Measurements from ENCODE around the gene COPRS.

DNA sequence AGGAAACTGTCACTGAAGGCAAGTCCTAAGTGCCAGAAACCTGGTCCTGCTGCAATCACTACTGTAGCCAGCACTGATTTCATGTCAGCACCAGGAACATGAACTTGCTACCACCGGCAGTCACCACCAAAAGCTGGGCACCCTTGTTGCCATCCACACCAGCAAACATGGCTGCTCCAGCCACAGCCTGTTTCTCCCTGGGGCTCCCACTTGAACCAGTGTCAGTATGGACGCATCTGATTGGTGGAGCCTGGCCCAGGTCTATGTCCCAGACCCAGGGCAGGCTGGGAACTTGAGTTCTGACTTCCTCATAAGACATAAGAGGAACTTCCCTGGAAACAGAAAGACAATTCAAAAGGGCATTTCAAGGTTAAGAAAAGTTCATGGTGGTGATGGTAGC, 56.5 kb downstream of the COPRS start:
- TF ChIP-seq, protein P1, sequence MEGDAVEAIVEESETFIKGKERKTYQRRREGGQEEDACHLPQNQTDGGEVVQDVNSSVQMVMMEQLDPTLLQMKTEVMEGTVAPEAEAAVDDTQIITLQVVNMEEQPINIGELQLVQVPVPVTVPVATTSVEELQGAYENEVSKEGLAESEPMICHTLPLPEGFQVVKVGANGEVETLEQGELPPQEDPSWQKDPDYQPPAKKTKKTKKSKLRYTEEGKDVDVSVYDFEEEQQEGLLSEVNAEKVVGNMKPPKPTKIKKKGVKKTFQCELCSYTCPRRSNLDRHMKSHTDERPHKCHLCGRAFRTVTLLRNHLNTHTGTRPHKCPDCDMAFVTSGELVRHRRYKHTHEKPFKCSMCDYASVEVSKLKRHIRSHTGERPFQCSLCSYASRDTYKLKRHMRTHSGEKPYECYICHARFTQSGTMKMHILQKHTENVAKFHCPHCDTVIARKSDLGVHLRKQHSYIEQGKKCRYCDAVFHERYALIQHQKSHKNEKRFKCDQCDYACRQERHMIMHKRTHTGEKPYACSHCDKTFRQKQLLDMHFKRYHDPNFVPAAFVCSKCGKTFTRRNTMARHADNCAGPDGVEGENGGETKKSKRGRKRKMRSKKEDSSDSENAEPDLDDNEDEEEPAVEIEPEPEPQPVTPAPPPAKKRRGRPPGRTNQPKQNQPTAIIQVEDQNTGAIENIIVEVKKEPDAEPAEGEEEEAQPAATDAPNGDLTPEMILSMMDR (IDR thresholded peaks at IDR 0.05): no peak
- TF ChIP-seq POLR2AphosphoS5 (IDR thresholded peaks at IDR 0.05): no peak
- no peak for TF ChIP-seq POLR2A (IDR thresholded peaks at IDR 0.05)

All from prostate gland (tissue), 2 donors.